Parathyroid adenoma (tissue), 2 donors: Measurements from ENCODE around the gene DNMT1.

ENCODE experiments used
- H2AFZ ChIP-seq: fragments of 300-600 bp; sonication (generic); one replicate; pipeline ENCODE4 v1.7.0; 2017; ENCODE audit warnings: antibody characterized with exemption, mild to moderate bottlenecking
- H3K27ac ChIP-seq: fragments of 300-600 bp; sonication (generic); one replicate; pipeline ENCODE4 v1.7.0; 2017
- H3K27me3 ChIP-seq: fragments of 300-600 bp; sonication (generic); one replicate; pipeline ENCODE4 v1.7.0; 2017; ENCODE audit warnings: low read length; ENCODE audit not compliant: control insufficient read depth, insufficient read depth
- H3K36me3 ChIP-seq: fragments of 300-600 bp; sonication (generic); one replicate; pipeline ENCODE4 v1.7.0; 2017; ENCODE audit warnings: low read length; ENCODE audit not compliant: control insufficient read depth, insufficient read depth
- H3K4me1 ChIP-seq: fragments of 300-600 bp; sonication (generic); one replicate; pipeline ENCODE4 v1.7.0; 2017; ENCODE audit warnings: control low read depth
- H3K4me2 ChIP-seq: fragments of 300-600 bp; sonication (generic); one replicate; pipeline ENCODE4 v1.7.0; 2017; ENCODE audit warnings: low read length
- H3K4me3 ChIP-seq: fragments of 300-600 bp; sonication (generic); one replicate; pipeline ENCODE4 v1.7.0; 2017; ENCODE audit warnings: low read depth, low read length
- H3K79me2 ChIP-seq: fragments of 300-600 bp; sonication (generic); one replicate; pipeline ENCODE4 v1.7.0; 2017; ENCODE audit warnings: control low read depth
- H3K9ac ChIP-seq: fragments of 300-600 bp; sonication (generic); one replicate; pipeline ENCODE4 v1.7.0; 2017; ENCODE audit warnings: mild to moderate bottlenecking
- H3K9me3 ChIP-seq: fragments of 300-600 bp; sonication (generic); one replicate; pipeline ENCODE4 v1.7.0; 2017; ENCODE audit warnings: low read length; ENCODE audit not compliant: control insufficient read depth
- CTCF ChIP-seq: fragments of 300-600 bp; sonication (generic); IDR thresholded peaks from one replicate; pipeline ENCODE4 v1.7.0; 2017; ENCODE audit warnings: antibody characterized with exemption, mild to moderate bottlenecking
- donor health status: primary hyperparathyroidism.

The DNMT1 gene

GRCh38 chr19:10100163-10100785, 94.5 kb downstream of the DNMT1 start:
- Histone ChIP-seq H3K79me2 (no peaks in the 10 kb centered on the region), H3K9ac (no peak overlapping the region), H3K27ac (no peak overlapping the region), H3K27me3 (no peaks in the 10 kb centered on the region), H3K4me1 (no peaks in the 10 kb centered on the region), H3K4me3 (no peak overlapping the region), H3K9me3 (no peaks in the 10 kb centered on the region), H3K36me3 (no peaks in the 10 kb centered on the region), H3K4me2 (no peak overlapping the region), H2AFZ (no peak overlapping the region)
- no peak for TF ChIP-seq CTCF

GRCh38 chr19:10096615-10096963, 98.2 kb downstream of the DNMT1 start:
- H3K9ac ChIP-seq, result no peak overlapping the region
- H3K4me3 ChIP-seq, result peak overlapping the region; percentile 62
- no peak overlapping the region for H3K27ac ChIP-seq

GRCh38 chr19:10095948-10096614, 98.7 kb downstream of the DNMT1 start:
- Histone ChIP-seq H3K9ac (no peak overlapping the region), H3K36me3 (no peaks in the 10 kb centered on the region), H3K4me3 (peak overlapping the region; percentile 62), H2AFZ (peak overlapping the region; percentile 98), H3K9me3 (no peaks in the 10 kb centered on the region), H3K4me2 (peak overlapping the region; percentile 96), H3K27ac (peak overlapping the region; percentile 30), H3K4me1 (no peaks in the 10 kb centered on the region), H3K27me3 (no peaks in the 10 kb centered on the region), H3K79me2 (no peaks in the 10 kb centered on the region)
- TF ChIP-seq CTCF, result no peak

More at GRCh38 chr19:10096615-10096963, 98.2 kb downstream of the DNMT1 start:
- no peaks in the 10 kb centered on the region for H3K4me1 ChIP-seq
- H3K4me2 ChIP-seq, result peak overlapping the region; percentile 96
- no peaks in the 10 kb centered on the region for H3K27me3 ChIP-seq
- H3K36me3 ChIP-seq, result no peaks in the 10 kb centered on the region
- TF ChIP-seq CTCF, result no peak
- H3K9me3 ChIP-seq, result no peaks in the 10 kb centered on the region
- H3K79me2 ChIP-seq, result no peaks in the 10 kb centered on the region
- peak overlapping the region; percentile 98 for H2AFZ ChIP-seq

GRCh38 chr19:10095622-10095947, 99.2 kb downstream of the DNMT1 start:
- H3K4me3 ChIP-seq, result peak overlapping the region; percentile 27

More at GRCh38 chr19:10095622-10095947, 99.2 kb downstream of the DNMT1 start:
- no peak for TF ChIP-seq CTCF
- Histone ChIP-seq H3K9me3 (no peaks in the 10 kb centered on the region), H3K4me1 (no peaks in the 10 kb centered on the region), H2AFZ (peak overlapping the region; percentile 79), H3K27me3 (no peaks in the 10 kb centered on the region), H3K36me3 (no peaks in the 10 kb centered on the region), H3K27ac (peak overlapping the region; percentile 30), H3K9ac (no peak overlapping the region), H3K4me2 (peak overlapping the region; percentile 47), H3K79me2 (no peaks in the 10 kb centered on the region)
